ENCODE results near the gene PRKAR2B. TPM values are rescaled to one million over a fixed set of nuclear protein-coding genes. Genes with fewer than 3 reads are reported as not detected.

The PRKAR2B gene
- total RNA-seq, 1 donor from 2014 or later: 43.4 TPM

- H3K27ac Mint-ChIP-seq: no peak overlapping the region
- no peaks in the 10 kb centered on the region for H3K9me3 ChIP-seq (ENCODE audit: low read depth)
- no peak overlapping the region for H3K9ac ChIP-seq
These were observed 12.4 kb downstream of the PRKAR2B start for GRCh38 chr7:107056728-107057473.

GRCh38 chr7:107057474-107057833, 12.9 kb downstream of the PRKAR2B start:
- Mint-ChIP-seq H3K27me3 (ENCODE audit: insufficient read depth, low read depth) (no peaks in the 10 kb centered on the region), H3K4me1 (peaks cover 2% of the 10 kb centered on the region), H3K27ac (no peak overlapping the region), H3K9me3 (peaks cover 2% of the 10 kb centered on the region), H3K4me3 (no peak overlapping the region), H3K36me3 (peaks cover 3% of the 10 kb centered on the region)
- peaks cover 40% of the 10 kb centered on the region for H3K79me2 ChIP-seq (ENCODE audit: low read depth)
- no peak for DNase-seq (ENCODE audit: low spot score)
- H3K4me2 ChIP-seq: no peak overlapping the region
- H4K20me1 ChIP-seq (ENCODE audit: low read depth): no peaks in the 10 kb centered on the region
- H3K36me3 ChIP-seq: no peaks in the 10 kb centered on the region
- H3K4me3 ChIP-seq: no peak overlapping the region
- no peaks in the 10 kb centered on the region for H3K9me3 ChIP-seq (ENCODE audit: low read depth)
- no peak overlapping the region for H3K9ac ChIP-seq
- H3F3A ChIP-seq (ENCODE audit: low read depth): no peaks in the 10 kb centered on the region
- H3K27ac ChIP-seq: no peak overlapping the region
- no peaks in the 10 kb centered on the region for H3K27me3 ChIP-seq
- TF ChIP-seq CTCF (IDR thresholded peaks at IDR 0.05): no peak
- TF ChIP-seq EZH2 (IDR thresholded peaks at IDR 0.05): no peak
- no peak for TF ChIP-seq EZH2phosphoT487 (IDR thresholded peaks at IDR 0.05)
- H3K4me1 ChIP-seq: no peaks in the 10 kb centered on the region
- H2AFZ ChIP-seq (replicated peaks): no peak overlapping the region

More at GRCh38 chr7:107056728-107057473, 12.4 kb downstream of the PRKAR2B start:
- Histone ChIP-seq H3K4me1 (no peaks in the 10 kb centered on the region), H3K4me2 (no peak overlapping the region), H3K4me3 (no peak overlapping the region), H4K20me1 (ENCODE audit: low read depth) (no peaks in the 10 kb centered on the region), H3F3A (ENCODE audit: low read depth) (no peaks in the 10 kb centered on the region), H2AFZ (replicated peaks) (no peak overlapping the region), H3K27ac (no peak overlapping the region), H3K27me3 (no peaks in the 10 kb centered on the region), H3K36me3 (no peaks in the 10 kb centered on the region), H3K79me2 (ENCODE audit: low read depth) (peaks cover 40% of the 10 kb centered on the region)
- peaks cover 2% of the 10 kb centered on the region for H3K4me1 Mint-ChIP-seq
- H3K9me3 Mint-ChIP-seq: peaks cover 2% of the 10 kb centered on the region
- DNase-seq (ENCODE audit: low spot score): no peak
- TF ChIP-seq EZH2 (IDR thresholded peaks at IDR 0.05) (no peak), EZH2phosphoT487 (IDR thresholded peaks at IDR 0.05) (no peak), CTCF (IDR thresholded peaks at IDR 0.05) (no peak)
- H3K4me3 Mint-ChIP-seq: no peak overlapping the region
- H3K36me3 Mint-ChIP-seq: peaks cover 3% of the 10 kb centered on the region
- no peaks in the 10 kb centered on the region for H3K27me3 Mint-ChIP-seq (ENCODE audit: insufficient read depth, low read depth)

GRCh38 chr7:107059468-107059867, 15.0 kb downstream of the PRKAR2B start:
- Histone ChIP-seq H3K9ac (no peak overlapping the region), H4K20me1 (ENCODE audit: low read depth) (no peaks in the 10 kb centered on the region)

More at GRCh38 chr7:107059468-107059867, 15.0 kb downstream of the PRKAR2B start:
- H3K27ac Mint-ChIP-seq: no peak overlapping the region
- no peaks in the 10 kb centered on the region for H3K27me3 Mint-ChIP-seq (ENCODE audit: insufficient read depth, low read depth)
- H3K79me2 ChIP-seq (ENCODE audit: low read depth): peaks cover 38% of the 10 kb centered on the region
- no peaks in the 10 kb centered on the region for H3K27me3 ChIP-seq
- no peak overlapping the region for H3K4me3 ChIP-seq
- H3K9me3 Mint-ChIP-seq: peaks cover 2% of the 10 kb centered on the region
- DNase-seq (ENCODE audit: low spot score): no peak
- H3K36me3 ChIP-seq: no peaks in the 10 kb centered on the region
- H3K4me1 Mint-ChIP-seq: peaks cover 2% of the 10 kb centered on the region
- no peak overlapping the region for H3K27ac ChIP-seq
- no peaks in the 10 kb centered on the region for H3F3A ChIP-seq (ENCODE audit: low read depth)
- TF ChIP-seq EZH2 (IDR thresholded peaks at IDR 0.05) (no peak), CTCF (IDR thresholded peaks at IDR 0.05) (no peak), EZH2phosphoT487 (IDR thresholded peaks at IDR 0.05) (no peak)
- peaks cover 1% of the 10 kb centered on the region for H3K36me3 Mint-ChIP-seq
- H3K4me3 Mint-ChIP-seq: no peak overlapping the region
- no peak overlapping the region for H2AFZ ChIP-seq (replicated peaks)
- H3K9me3 ChIP-seq (ENCODE audit: low read depth): no peaks in the 10 kb centered on the region
- no peak overlapping the region for H3K4me2 ChIP-seq
- H3K4me1 ChIP-seq: no peaks in the 10 kb centered on the region

Measured in neural progenitor cell (in vitro differentiated cells).